GM19468 (cell line): ENCODE results near the gene GADD45B.
"Not testable (repeated sequence)": the region's sequence is repeated elsewhere in the genome, so short reads cannot be mapped to it uniquely, and the experiment has no call there.

Experiments used
- ATAC-seq: cut with Tn5 transposase; IDR thresholded peaks from one replicate; pipeline ENCODE4 v1.9.1; 2021; ENCODE audit warnings: mild to moderate bottlenecking, moderate library complexity, moderate number of reproducible peaks; ENCODE audit not compliant: unreplicated experiment; ENCODE audit errors: extremely low read depth

The GADD45B gene

DNA sequence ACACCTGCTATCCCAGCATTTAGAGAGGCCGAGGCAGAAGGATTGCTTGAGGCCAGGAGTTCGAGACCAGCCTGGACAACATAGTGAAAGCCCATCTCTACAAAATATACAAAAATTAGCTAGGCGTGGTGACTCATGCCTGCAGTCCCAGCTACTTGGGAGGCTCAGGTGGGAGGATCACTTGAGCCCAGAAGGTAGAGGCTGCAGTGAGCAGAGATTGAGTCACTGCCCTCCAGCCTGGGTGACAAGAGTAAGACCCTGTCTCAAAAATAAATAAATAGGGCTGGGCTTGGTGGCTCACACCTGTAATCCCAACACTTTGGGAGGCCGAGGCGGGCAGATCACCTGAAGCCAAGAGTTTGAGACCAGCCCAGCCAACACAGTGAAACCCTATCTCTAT is 12.2 kb upstream of the GADD45B start:
- ATAC-seq: not testable (repeated sequence)

DNA sequence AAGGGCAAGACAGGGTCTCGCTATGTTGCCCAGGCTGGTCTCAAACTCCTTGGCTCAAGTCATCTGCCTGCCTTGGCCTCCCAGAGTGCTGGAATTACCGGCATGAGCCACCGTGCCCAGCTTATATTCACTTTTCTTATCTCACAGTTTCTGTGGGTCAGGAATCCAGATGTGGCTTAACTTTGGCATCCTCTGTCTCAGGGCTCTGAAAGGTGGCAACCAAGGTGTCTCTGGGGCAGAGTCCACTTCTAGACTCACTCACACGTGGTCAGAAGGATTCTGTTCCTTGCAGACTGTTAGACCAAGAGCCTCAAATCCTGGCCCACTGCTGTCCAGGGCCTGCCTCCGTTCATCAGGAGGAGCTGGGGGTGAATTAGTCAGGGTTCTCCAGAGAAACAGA is 11.5 kb upstream of the GADD45B start:
- ATAC-seq: no peak

DNA sequence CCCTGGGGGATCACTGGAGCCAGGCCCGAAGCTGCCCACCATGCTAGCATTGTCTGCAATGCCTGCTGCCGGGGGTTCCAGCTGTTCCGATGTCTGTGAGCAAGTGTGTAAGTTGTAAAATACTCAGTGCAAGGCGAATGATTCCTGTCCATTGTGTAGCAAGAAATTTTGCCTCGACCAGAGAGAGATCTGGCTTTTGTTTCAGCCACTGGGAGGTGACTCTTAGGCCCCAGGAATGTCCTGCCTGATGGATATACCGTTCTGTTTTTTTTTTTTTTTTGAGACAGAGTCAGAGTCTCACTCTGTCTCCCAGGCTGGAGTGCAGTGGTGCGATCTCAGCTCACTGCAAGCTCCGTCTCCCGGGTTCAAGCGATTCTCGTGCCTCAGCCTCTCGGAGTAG is 7.3 kb upstream of the GADD45B start:
- ATAC-seq: no peak

DNA sequence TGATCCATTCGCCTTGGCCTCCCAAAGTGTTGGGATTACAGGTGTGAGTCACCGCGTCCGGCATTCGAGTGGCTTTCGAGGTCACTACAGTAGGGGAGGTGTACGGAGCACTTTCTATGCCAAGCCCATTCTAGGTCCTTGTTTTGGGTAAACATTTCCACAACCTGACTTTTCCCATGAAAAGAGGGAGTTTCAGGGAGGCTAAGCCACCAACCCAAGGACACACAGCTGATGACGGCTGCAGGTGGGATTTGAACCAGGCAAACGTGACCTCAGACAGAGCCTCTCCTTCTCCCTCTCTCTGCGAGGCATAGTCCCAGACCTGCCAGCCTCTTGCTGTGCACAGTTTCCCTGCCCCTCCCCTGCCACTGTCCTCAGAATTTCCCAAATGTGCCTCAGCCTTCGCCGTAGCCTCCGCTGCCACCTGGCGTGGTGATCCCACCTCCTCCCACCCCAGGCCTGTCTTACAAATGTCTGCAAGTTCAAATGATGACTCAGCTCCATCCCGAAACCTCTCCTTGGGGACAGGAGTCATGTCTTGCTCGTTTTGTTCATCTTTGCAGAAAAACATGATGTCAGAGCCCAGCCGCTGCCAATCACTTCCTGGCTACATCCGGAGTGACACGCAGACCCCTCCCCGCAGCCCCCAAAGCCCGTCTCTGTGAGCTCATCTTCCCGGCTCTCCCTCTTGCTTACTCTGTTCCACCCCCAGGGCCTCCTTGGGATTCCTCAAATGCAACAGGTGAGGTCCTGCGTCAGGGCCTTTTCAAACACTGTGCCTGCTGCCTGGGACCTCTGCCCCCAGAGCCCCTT is 6.6 kb upstream of the GADD45B start:
- ATAC-seq: no peak

DNA sequence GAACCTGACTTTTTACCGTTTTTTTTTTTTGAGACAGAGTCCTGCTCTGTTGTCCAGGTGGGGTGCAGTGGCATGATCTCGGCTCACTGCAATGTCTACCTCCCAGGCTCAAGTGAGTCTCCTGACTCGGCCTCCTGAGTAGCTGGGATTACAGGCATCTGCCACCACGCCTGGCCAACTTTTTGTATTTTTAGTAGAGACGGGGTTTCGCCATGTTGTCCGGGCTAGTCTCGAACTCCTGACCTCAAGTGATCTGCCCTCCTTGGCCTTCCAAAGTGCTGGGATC is 6.1 kb upstream of the GADD45B start:
- not testable (repeated sequence) for ATAC-seq

DNA sequence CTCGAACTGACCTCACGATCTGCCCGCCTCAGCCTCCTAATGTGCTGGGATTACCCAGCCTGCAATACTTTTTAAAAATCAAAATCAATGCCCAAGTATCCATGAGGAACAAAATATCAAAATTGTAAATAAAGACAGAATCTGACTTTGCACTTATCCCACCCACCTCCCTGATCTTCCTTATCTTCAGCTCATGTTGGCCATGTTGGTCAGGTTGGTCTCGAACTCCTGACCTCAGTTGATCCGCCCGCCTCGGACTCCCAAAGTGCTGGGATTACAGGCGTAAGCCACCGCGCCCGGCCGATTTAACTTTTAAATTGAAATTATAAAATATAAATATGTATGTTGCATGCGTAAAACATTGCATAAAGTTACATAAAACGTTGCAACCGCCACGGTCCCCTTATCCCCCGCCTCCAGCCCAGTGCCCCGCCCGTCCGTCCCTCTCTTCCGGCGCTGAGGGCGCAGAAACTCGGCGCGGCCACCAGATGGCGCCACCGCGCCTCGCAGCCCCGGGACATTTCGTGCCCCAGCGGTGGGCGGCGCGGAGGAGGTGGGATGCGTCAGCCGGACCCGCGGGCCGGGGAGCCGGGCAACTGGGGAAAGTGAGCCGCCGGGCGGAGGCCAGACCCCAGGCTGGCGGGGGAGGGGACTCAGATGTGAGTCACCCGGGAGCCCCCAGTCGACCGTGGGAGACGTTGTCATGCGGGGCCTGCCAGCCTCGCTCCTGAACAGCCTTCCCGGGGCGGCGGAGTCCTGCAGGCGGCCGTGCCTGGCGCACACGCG is 1.5 kb upstream of the GADD45B start:
- no peak for ATAC-seq

DNA sequence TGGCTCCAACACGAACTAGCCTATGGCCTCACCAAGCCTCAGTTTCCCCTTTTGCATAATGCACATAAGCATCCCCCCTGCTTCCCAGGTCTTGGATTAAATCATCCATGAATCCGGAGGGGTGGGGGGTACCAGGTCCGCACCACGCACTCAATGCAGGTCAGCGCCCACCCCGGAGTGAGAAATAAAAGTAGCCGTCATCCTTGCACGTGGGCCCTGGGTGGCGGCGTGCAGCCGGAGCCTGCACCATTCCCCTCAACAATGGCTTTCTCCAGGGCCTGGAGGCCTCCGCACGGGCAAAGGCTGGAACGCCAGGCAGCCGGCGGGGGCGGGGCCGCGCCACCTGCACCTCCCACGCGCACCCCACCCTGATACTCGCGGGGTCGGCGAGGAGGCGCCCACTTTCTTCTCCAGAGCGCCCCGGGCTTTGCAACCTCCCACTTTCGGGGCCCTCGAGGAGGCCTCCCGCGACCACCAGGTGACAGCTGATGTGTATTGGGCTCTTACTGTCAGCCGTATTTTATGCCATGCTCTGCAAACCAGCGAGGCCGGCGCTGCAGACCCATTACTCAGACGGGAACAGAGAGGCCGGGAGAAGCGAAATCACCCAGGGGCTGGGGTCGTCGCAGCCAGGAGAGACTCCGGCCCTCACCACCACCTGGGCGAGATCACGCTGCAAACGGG is 767 bp upstream of the GADD45B start:
- no peak for ATAC-seq

DNA sequence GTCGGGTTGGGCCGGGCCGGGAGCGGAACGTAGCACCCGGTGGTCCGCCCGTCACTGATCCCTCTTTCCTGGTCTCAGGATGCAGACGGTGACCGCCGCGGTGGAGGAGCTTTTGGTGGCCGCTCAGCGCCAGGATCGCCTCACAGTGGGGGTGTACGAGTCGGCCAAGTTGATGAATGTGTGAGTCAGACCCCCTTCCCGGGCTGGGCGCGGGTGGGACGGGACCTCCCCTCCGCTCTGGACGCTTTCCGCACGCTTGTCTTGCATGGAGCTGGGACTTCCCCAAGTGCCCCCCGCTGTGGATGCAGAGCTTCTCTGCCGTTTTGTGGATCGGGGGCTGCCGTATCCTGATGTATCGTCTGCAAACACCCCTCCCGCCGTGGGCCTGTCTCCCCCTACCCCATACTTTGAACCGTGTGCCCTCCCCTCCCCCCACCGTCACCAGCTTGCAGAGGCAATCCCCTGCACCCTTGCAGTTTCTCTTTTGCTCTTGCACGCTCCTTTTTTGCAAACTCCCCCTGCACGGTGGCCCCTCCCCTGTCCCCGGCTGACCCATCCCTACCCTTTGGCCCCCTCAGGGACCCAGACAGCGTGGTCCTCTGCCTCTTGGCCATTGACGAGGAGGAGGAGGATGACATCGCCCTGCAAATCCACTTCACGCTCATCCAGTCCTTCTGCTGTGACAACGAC is 669 bp downstream of the GADD45B start:
- ATAC-seq: peak; percentile 6

DNA sequence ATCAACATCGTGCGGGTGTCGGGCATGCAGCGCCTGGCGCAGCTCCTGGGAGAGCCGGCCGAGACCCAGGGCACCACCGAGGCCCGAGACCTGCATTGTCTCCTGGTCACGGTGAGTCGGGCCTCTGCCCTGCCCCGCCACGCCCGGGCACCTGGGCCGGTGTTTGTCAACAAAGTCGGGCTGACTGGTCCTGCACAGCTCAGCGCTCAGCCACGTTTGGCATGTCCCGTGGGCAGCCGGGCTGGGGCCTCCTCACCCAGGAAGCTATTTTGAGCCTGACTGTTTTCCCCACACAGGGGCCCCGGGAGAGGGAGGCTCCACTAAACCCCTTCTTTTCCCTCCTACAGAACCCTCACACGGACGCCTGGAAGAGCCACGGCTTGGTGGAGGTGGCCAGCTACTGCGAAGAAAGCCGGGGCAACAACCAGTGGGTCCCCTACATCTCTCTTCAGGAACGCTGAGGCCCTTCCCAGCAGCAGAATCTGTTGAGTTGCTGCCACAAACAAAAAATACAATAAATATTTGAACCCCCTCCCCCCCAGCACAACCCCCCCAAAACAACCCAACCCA is 1.3 kb downstream of the GADD45B start:
- ATAC-seq: no peak

DNA sequence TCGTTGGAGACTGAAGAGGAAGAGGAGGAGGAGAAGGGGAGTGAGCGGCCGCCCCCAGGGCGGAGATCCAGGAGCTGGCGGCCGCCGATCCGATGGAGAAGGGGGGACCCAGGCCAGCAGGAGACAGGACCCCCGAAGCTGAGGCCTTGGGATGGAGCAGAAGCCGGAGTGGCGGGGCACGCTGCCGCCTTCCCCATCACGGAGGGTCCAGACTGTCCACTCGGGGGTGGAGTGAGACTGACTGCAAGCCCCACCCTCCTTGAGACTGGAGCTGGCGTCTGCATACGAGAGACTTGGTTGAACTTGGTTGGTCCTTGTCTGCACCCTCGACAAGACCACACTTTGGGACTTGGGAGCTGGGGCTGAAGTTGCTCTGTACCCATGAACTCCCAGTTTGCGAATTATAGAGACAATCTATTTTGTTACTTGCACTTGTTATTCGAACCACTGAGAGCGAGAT is 1.8 kb downstream of the GADD45B start:
- ATAC-seq: no peak

DNA sequence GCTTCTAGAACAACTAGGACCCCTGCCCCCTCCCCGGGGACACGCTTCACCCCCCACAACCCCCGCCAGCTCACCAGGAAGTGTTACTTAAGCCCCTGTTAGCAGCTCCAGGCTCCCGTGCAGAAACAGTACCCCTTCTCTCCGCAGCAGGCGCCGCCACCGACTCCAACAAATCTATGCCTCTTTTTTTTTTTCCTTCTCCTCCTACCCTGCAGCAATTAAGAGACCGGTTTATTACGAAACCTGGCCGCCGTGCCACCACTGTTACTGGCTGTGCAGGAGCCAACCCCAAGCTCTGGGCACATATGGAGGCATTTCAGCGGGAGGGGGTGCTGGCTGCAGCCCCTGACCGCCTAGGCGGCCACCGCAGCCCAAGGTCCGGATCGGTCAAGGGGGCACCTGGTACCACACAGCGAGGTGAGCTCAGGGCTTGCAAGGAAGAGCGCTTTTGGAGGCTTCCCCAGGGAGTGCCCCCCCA is 2.4 kb downstream of the GADD45B start:
- ATAC-seq: no peak

DNA sequence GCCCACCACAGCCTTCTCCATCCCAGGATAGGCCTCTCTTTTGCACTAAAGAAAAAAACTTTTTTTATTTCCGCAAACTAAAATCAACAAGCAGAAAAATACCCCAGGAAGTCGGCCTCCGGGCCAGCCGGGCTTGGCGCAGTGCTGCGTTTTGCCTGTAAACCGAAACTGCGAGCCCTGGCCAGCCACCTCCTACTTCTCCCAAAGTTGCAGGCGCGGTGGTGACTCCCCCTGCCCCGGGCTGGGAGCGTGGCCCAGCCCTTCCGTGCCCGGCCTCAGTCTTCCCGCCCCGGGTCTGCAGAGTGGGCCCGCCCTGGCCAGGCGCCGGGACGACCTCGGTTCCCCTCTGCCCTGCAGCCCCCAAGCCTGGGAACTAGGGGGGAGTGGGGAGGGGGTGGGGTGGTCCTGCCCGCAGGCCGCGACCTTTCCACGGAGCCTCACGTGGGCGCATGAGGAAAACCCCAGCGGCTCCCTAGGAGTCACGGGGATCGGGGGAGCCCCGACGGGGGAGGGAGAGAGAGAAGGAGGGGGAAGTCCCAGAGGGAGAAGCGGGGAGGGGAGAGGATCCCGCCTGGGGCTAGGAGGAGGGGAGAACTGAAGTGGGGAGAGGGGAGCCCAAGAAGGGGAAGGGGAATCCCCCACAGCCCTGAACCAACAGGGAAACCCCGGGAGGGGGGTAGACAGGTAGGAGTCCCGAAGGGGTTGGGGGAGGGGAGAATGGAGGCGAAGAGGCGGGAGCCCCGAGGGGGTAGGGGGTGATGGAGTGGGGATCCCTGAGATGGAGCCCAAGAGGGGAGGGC is 3.0 kb downstream of the GADD45B start:
- ATAC-seq: no peak

DNA sequence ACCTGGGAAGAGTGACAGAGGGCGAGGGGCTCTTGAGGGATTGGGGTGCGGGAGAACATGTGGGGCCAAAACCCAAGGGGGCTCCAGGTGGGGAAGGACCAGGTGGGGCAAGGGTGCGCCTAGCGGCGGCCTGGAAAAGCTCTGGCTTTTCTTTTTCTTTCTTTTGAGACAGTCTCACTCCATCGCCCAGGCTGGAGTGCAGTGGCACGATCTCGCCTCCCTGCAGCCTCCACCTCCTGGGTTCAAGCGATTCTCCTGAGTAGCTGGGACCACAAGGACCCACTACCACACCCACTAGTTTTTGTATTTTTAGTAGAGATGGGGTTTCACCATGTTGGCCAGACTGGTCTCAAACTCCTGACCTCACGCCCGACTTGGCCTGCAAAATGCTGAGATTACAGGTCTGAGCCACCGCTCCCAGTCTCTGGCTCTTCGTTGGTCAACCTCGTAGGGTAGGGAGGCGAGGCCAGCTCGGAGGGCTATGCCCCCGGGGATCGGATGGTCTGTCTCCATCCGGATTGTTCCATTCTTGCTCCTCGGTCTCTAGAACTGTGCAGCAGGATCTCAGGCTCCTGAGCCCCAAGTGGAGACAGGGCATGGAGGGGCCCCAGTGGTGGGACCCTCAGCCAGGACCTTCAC is 3.7 kb downstream of the GADD45B start:
- ATAC-seq: no peak

DNA sequence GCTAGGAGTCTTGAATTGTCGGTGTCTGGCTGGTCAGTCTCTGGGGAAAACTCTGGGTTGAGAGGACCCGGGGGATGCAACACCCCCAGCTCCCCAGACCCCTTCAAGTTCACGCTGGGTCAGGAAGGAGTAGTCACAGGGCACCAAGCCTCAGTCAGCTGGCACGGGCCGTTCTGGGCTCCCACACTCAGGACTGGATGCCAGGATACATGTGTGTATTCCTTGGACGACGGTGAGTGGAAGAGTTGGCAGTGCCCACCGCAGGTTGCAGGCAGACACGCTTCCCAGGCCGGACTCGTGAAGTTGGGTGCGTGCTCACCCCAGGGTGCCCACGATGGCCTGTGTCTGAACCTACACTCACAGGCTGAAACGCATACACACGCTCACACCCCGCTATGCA is 5.5 kb downstream of the GADD45B start:
- ATAC-seq: no peak

DNA sequence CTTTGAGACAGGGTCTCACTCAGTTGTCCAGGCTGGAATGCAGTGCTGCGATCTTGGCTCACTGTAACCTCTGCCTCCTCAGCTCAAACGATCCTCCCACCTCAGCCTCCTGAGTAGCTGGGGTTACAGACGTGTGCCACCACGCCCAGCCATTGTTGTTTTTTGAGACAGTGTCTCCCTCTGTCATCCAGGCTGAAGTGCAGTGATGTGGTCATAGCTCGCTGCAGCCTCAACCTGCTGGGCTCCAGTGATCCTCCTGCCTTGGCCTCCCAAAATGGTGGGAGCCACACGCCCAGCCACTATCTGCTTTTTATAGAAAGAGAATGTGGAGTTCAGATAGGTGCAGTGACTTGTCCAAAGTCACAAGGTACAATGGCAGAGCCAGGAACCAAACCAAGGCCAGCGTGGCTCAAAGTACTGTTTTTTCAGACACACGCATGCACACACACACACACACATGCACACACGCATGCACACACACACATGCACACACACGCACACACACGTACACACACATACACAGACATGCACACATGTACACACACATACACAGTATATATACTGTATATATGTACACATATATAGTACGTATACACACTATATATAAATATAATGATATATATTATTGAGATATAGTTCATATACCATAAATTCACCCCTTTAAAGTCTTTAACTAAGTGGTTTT is 6.6 kb downstream of the GADD45B start:
- no peak for ATAC-seq

DNA sequence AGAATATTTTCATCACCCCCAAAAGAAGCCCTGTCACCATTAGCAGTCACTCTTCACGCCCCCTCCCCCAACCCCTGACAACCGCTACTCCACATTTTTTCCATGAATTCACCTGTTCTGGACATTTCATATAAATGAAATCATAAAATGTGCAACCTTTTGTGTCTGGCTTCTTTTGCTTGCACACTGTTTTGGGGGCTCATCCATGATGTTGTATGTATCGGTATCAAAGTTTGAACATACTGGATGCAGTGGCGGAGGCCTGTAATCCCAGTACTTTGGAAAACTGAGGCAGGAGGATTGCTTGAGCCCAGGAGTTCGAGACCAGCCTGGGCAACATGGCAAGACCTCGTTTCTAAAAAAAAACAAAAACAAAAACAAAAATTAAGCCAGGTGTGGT is 7.2 kb downstream of the GADD45B start:
- ATAC-seq: no peak

DNA sequence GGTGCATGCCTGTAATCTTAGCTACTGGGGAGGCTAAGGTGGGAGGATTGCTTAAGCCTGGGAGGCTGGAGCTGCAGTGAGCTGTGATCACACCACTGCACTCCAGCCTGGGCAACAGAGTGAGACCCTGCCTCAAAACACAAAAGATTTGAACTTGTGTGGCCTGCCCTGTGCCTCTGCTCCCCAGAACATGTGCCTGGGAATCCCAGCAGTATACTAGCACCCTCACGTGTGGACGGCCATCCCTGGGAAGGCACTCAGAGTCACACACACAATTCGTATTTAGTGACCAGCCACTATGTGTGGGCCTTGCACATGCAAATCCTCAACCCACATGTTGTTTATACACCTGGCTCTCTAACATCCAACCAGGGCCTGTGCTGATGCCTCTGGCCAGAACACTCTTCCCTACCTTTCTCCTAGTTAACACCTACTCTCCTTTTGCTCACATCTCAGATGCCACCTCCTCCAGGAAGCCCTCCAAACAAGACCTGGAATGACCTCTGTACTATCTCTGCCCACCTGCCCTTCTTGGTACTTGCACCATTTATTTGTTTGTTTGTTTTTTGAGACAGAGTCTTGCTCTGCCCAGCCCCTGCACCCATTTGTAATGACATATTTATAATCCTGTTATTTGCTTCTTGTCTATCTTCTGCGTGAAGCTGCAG is 7.7 kb downstream of the GADD45B start:
- ATAC-seq: no peak
